GM19467 (cell line): Measurements from ENCODE around the gene TBX4.

ENCODE experiments used
- ATAC-seq: cut with Tn5 transposase; IDR thresholded peaks from one replicate; pipeline ENCODE4 v1.9.1; 2021; ENCODE audit warnings: mild to moderate bottlenecking, moderate library complexity; ENCODE audit not compliant: unreplicated experiment

TBX4 gene

DNA sequence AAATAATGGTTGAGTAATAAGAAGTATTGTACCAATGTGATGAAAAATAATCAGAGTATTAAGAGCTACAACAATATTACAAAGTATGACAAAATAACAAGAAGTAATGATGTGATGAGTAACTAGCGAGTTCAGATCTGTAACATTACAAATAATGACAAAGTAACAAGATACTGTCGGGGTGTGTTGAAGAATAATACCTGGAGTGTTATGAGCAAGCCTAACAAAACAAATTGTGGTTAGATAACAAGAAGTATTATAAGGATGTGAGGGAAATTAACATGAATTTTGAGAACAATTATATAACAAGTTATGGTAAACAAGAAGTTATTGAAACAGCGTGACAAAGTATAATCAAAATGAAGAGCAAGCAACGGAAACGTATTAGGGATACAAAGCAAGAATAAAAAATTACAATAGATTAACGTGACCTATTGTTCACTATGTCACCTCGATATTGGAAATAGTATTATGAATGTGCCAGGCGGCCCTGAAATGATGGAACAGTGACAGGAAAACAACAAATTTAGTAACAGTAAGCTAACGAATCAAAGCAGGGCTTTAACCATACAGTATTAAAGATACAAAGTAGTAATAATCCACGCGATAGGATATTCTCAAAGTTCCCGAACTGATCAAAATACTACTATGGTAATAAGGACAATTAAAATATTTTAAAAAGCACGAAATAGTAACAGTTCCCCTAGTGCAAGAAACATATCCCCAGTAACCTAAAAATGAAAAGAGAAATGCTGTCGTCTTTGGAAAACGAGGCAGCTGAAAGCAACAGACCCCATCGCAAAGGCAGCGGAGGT, 1.6 kb downstream of the TBX4 start:
- no peak for ATAC-seq

DNA sequence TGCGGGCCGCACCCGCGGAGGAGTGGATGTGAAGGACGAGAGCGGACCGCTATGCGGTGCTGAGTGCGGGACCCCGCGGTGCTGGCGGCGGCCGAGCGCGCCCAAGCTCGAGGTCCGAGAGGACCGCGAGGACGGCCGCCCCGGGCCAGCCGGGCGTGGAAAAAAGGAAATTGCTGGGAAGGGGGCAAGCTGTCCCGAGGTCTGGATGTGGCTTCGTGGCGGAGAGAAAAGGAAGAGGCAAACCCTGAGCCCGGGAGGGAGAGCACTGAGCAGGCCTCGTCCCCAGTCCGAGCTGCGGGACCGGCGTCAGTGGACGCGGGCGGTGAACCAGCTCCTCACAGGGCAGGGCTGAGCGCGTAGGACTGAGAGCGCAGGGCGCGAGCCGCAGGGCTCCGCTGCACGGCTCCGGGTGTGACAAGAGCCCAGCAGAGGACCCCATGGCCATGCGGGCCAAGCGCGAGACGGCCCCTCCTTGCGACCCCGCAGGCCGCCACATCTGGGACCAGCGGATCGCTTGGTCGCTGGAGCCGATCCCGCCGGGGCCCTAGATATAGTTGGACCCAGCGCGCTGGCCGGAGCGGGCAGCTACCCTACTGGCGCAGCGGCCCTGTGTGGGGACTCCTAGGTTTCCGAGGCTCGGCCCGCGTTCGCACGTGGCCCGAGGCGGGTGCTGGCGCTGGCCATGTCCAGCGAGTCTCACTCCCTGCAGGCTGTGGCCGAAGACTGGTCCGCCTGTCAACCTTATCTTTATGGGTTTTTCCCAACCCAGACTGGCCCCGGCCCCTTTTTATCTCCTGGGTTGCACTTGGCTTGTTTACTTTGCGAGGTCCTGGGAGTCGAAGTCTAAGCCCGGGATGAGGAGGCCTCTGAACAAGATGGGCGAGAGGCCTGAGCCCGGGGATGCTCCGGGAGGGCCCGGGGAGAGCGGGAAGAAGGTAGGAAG, 2.4 kb downstream of the TBX4 start:
- ATAC-seq = no peak

DNA sequence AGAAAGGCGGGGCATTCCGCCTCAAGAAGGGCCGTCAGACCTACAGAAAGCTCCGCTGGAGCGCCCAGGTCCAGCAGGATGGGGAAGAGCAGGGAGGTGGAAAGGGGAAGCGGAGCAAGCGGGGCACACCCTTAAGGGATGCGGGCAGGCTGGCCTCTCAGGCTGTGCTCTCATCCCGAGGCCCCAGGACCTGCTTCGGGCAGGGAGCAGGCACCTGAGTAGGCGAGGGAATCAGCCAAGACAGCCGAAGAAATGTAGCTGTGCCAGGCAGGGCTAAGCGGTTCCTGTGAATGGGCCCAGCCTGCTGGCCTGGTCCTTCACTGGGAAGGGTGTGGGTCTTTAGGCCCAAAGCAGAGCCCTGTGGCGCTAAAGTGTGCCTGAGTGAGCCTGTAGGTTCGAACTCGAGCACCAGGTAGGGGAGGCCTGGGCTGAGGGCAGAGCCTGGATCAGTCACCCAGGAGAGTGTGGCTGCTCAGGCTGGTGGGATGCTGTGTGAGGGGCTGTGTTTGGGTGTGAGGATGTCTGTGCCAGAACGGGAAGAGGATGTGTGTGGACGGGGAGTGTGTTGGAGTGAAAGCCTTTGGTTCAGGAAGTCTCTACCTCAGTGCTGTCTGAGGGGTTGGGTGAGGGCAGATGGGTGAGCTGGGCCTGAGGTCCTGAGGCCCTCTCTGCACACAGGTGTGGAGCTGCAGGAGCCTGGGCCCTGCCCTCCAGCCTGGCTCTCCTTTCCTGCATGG, 3.3 kb downstream of the TBX4 start:
- no peak for ATAC-seq

GRCh38 chr17:61456061-61456681, 3.9 kb downstream of the TBX4 start:
- ATAC-seq = no peak

DNA sequence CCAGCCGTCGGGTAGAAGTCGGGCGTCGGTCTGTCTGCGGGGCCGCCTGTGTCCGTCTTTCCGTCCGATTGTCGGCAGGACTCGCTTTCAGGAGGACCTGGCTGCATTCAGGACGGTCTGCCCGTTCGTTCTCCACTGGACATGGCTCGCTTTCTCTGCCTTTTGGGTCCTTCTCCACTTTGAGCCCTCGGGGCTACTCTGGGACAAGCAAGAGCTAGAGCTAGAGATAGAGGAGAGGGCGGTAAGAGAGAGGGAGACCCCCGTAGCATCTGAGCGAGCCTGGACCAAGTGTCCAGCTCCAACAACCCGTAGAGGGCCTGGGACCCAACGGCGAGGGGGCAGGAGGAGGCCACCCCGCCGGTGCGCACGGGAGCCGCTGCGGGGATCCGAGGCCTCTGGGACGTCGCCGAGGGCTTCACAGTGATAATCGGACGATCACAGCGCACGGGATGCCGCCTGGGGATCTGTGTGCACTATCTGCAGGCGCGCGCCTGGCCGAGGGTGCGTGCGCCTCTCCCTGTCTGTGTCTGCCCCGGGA, 4.5 kb downstream of the TBX4 start:
- ATAC-seq = no peak

- no peak for ATAC-seq
Observed at GRCh38 chr17:61457226-61457983, 5.2 kb downstream of the TBX4 start.

DNA sequence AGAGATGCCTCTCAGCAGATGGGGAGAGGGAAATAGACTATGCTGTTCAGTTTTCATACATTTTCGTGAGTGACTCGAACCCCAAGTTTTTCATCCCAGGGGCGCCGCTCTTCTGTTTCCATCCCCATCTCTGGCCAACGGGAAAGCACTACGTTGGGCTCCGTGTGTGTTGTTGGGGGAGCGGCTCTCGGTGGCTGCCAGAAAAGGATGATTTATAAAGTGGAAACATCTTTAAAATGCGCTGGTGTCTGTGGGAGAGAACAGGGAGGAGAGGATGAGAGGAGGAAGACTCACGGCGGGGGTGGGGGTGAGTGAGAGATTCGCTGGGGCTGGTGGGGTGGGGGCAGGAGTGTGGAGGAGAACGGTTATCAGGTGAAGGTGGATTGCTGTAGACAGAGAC, 5.8 kb downstream of the TBX4 start:
- ATAC-seq = no peak

DNA sequence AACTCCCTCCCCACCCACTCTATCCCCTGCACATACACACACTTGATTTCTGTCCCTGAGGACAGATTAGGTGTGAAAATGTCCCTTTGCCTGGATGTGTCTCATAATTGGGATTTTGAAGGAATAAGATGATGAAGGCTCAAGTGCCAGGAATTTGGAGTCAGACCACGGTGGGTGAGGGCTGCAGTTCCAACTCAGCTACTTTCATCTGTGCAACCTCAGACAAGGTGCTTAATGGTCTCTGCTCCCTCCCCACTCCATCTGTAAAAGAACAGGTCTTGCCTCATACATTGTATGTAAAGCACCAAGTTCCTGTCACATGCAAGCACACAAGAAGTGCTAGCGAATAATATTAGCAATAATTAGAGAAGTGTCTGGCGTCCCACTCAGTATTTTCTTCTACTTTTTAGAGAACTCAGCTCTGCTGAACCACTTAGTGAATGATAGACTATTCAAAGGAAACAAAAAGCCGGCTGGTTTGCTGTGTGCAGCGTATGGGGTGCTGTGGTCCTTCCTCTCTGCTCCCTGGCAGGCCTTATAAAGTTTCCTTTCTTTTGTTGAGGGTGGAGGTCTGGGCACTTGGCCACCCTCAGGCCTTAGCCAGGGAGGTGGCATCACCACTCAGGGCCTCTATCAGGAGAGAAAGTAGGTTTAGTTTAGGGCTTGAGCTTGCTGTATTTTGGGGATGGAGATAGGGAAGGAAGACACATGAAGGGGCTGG, 6.4 kb downstream of the TBX4 start:
- ATAC-seq = no peak

- ATAC-seq = no peak
Observed at GRCh38 chr17:61459142-61459809, 7.1 kb downstream of the TBX4 start.

DNA sequence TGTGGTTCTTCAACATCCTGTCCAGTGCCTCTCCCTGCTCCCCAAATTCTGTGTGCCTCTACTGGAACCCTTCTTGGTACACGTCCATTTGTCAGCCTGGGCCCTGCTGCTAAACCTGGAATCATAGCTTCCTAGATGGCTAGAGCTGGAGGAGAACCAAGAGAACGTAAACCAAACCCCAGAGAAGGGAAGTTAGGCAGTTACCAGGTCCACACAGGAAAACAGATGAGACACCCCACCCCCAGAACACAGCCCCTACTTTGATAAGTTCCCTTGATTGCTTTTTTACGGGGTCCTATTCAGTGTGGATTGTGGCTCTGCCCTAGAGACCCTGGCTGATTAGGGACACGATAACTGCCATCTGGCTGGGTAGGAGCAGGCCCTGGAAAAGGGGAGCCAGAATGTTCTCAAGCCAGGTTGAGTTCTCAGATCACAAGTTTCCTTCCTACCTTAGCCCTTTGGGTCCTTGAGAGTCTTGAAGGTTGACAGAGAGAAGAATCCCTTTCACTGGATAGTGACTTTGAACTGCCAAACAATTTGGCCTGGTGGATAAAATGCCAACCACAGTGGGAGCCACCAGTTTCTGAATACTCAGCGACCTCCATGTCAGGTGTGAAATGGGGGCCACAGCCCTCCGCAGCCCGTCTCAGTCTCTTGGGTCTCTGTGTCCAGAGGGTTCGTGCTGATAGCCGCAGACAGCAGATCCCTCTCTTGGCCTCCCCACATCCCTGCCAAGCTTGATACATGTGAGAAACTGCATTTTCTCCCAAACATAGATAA, 7.9 kb downstream of the TBX4 start:
- no peak for ATAC-seq

- no peak for ATAC-seq
Observed at GRCh38 chr17:61460796-61461585, 8.8 kb downstream of the TBX4 start.

DNA sequence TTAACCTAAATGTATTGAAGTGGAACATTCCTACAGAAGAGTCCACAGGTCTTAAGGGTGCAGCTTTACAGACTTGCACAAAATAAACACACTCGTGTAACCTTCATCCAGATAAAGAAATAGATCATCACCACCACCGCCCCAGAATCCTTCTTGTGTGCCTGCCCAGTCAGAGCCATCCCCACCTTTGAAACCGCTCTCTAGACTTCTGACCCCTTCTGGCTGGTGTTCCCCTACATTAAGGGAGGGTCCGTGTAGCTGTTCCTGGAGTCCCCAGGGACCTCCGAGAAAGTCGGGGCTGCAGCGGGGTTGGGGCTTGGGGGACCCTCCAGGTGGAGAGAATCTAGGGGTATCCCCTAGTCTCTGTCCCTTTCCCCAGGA, 9.4 kb downstream of the TBX4 start:
- ATAC-seq = no peak

DNA sequence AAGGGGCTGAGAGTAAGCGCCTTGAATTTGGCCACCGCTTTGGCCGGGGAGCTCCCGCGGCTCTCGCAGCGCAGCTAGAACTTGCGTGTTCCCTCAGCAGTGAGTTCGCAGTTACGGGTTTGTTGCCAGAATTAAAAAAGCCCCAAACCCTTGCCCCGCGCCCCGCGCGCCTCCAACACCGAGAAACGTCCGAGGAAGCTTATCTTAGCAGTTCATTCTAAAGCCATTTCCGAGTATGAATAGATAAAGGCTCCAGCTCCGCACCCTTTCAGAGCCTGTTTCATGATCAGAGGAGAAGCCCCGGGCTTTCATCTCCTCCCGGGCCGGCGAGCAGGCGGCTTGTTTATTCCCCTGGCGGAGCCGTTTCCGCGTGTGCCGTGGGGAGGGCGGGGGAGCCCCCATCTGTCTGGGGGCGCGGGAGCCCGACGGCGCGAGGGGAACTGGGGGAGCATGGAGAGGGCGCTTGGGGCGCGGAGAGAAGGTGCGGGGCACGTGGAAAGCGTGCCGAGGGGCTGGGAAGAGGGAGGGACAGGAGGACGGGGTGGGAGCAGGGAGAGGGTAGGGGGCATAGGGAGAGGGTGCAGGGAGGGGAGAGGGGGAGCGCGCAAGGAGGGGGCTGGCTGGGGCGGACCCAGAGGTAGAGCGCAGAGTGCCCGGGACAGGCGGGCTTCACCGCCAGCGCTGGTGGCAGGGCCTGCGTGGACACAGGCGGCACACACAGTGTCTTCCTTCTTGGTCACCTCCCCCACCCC, 9.9 kb downstream of the TBX4 start:
- ATAC-seq = no peak

DNA sequence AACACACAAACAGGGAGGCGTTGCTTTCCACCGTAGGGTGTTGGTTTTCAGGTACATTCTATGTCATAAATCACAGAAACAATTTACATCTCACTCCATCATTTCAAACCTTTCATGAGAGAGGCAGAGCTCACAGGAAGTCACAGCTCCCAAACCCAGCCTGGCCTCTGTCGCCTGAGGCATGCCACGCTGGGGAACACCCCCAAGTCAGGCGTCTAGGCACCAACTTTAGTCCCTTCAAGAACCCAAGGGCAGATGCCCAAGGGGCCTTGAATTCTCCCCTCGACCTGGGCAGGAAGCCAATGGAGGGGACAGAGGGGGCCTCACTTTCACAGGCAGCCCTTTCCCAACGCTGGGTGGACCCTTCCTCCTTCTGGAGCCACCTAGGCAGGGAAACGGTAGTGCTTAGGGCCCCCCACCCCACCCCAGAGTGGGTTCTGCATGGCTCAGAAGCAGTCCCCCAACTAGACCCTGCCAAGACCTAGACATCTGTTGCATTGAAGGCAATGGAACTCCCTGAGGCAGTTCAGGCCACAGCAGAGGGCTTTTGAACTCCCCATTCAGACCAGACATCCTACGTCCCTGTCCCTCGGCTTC, 10.6 kb downstream of the TBX4 start:
- no peak for ATAC-seq

DNA sequence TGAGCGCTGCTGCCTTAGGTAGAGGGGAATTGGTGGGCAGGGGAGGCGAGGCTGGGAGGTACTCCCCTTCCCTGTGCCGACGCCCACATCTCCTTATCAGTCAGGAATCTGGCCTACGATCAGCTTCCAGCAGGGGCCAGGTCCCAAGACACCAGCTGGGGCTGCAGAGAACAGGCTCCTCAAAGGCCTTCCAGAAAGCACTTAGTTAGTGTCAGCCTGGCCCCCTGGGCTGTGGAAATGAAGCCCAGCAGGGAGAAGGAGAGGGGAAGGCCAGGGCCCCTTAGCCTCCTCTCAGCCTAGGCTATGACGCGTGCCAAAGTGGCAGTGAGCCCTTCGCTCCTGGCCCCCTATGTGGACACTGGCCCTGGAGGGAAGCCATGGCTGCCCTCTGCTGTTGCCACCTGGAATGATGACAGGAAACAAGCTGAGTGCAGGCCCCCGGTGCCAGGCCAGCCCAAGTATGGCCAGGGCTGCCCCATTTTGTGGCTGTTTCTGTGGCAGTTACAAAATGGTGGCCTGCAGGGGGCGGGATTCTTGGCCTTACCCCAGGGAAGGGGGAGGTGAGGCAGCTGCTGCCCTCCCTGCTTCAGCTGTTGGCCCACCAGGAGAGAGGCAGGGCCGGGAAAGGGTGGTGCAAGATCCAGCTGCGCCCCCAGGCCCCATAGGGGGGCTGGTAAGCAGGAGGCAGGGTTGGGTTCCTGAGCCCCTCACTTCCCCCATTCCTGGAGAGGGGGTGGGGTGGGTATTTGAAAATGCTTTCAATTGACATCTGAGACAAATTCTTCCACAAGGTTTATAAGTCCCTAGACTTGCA, 11.3 kb downstream of the TBX4 start:
- ATAC-seq = no peak
